K562 (cell line): ENCODE results near the gene TMEM14C. TPM values are rescaled to one million over a fixed set of nuclear protein-coding genes. Genes with fewer than 3 reads are reported as not detected.

Experiments
- DMBX1 ChIP-seq: fragments of 250-450 bp; sonication (Bioruptor Pico); IDR thresholded peaks from 2 replicates; pipeline ENCODE4 v1.8.0; 2022; ENCODE audit warnings: inconsistent platforms, mild to moderate bottlenecking, moderate library complexity, borderline replicate concordance
- FOSL1 ChIP-seq: fragments of 200-800 bp; sonication (Bioruptor generic); conservative IDR thresholded peaks from 2 replicates; pipeline ENCODE4 v1.6.1; 2016; ENCODE audit warnings: missing genetic modification characterization, missing compliant biosample characterization
- NELFE ChIP-seq: IDR thresholded peaks from 2 replicates; pipeline ENCODE4 v1.6.1; 2011; ENCODE audit warnings: mild to moderate bottlenecking; ENCODE audit not compliant: insufficient read depth, insufficient read length
- PYGO2 ChIP-seq: fragments of 450-650 bp; IDR thresholded peaks from 2 replicates; pipeline ENCODE4 v1.6.1; 2016; ENCODE audit warnings: mild to moderate bottlenecking, missing genetic modification characterization, moderate library complexity, missing compliant biosample characterization
- SRF ChIP-seq, 2 experiments: fragments of 250-450, 450-650 bp in 1 of 2; sonication (Bioruptor Pico) in 1 of 2; sonication (generic) in 1 of 2; formaldehyde crosslinking; IDR thresholded peaks; 2 replicates each; pipeline versions ENCODE4 v1.5.0 to v1.5.1; 2020 to 2022; ENCODE audit warnings: mild to moderate bottlenecking in 1 of 2, missing genetic modification reagents in 1 of 2
- TARDBP ChIP-seq: fragments of 450-650 bp; IDR thresholded peaks from 2 replicates; pipeline ENCODE4 v1.6.1; 2016
- ZNF140 ChIP-seq: fragments of 250-450 bp; sonication (Bioruptor Pico); IDR thresholded peaks from 2 replicates; pipeline ENCODE4 v1.8.0; 2021; ENCODE audit warnings: moderate library complexity, mild to moderate bottlenecking, inconsistent platforms
- polyA plus RNA-seq, 8 experiments: library from polyadenylated mRNA; depleted of rRNA in 4 of 8; stranded (reverse) in 5 of 8; unstranded in 3 of 8; fragments of >200 nt; fragmentation: Nextera tagmentation in 2 of 8; fragmentation: Illumina TruSeq in 1 of 8; extraction: Ambion mirVana in 2 of 8; extraction: Trizol in 1 of 8; gene quantifications; 2 replicates each; pipeline versions ENCODE4 v1.2.1 to v1.2.3, GENCODE V29; 2011 to 2014; ENCODE audit warnings: inconsistent platforms in 1 of 8, missing spikeins in 1 of 8
- total RNA-seq, 7 experiments: library from RNA; depleted of rRNA in 6 of 7; stranded (reverse); fragments of >200 nt in 6 of 7; fragmentation: Illumina TruSeq in 2 of 7; extraction: Trizol in 2 of 7; gene quantifications; 2 replicates each; pipeline versions ENCODE4 v1.2.1 to v1.2.3, GENCODE V29; 2011 to 2021; ENCODE audit warnings: low replicate concordance in 1 of 7
- TF ChIP-seq, protein P1 (sequence below): sonication (generic); formaldehyde crosslinking; IDR thresholded peaks from 2 replicates; pipeline ENCODE4 v1.8.1; 2023; ENCODE audit warnings: mild to moderate bottlenecking, missing genetic modification reagents
- TF ChIP-seq, protein P2 (sequence below): IDR thresholded peaks from 3 replicates; pipeline ENCODE4 v1.6.1; 2011; ENCODE audit warnings: borderline replicate concordance, mild to moderate bottlenecking; ENCODE audit not compliant: insufficient read length, insufficient read depth
- TF ChIP-seq, protein P3 (sequence below): fragments of 450-650 bp; IDR thresholded peaks from 2 replicates; pipeline ENCODE4 v1.6.1; 2016; ENCODE audit warnings: mild to moderate bottlenecking, moderate library complexity

The TMEM14C gene
- total and polyA plus RNA-seq, 9 of the 15 experiments (the other 6 are each of a cell fraction or from before 2014, with no cell fraction given) = 151 to 496 (median 263) TPM

DNA sequence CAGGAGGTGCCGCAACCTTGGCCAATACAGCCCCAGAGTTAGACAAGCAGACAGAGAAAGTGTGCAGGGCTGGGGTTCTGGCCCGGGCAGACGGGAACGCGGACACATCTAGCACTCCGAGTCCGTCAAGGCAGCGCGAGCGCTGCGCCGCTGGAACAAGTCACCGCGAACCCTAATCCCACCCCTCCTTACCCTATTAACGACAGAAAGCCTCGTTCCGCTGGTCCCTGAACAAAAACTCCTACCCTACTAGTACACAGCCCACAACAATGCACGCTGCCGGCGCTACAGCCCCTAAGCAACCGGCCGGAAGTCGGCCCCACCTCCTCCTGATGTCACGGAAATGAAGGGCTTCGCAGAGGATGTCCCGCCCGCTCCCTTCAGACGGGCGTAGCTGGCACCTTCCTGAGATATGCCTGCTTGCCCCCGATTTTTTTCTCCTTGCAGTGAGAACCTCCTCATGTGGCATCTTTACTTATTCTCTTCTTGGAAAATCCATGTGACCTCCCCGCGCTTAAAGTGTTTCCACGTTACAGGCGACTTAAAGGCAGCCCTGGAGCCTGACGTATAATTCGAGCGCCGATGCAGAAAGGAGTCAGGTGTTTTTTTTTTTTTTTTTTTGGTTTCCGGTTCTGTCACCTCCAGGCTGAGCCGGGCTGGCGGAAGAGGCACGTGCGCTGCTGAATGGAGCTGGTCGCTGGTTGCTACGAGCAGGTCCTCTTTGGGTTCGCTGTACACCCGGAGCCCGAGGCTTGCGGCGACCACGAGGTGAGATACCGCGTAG lies 28.4 kb upstream of the TMEM14C start, which contains the start of the genes C6orf52 and PAK1IP1 (continued):
- TF ChIP-seq DMBX1 (CRISPR knock-in tag) (0 out of 2 replicates have a peak, but pooled peaks have one; percentile 54), PYGO2 (peak; percentile 59; the same call in 1 of the 2 replicates), TARDBP (peak; percentile 62; the same call in 1 of the 2 replicates), ZNF140 (no peak), NELFE (no peak), FOSL1 (tag) (peak; percentile 78), SRF (CRISPR knock-in tag; IDR thresholded peaks at IDR 0.05) (peak in 1 of 2 experiments; percentile 40; a peak in 2 of 4 replicates)
- TF ChIP-seq, protein P1, sequence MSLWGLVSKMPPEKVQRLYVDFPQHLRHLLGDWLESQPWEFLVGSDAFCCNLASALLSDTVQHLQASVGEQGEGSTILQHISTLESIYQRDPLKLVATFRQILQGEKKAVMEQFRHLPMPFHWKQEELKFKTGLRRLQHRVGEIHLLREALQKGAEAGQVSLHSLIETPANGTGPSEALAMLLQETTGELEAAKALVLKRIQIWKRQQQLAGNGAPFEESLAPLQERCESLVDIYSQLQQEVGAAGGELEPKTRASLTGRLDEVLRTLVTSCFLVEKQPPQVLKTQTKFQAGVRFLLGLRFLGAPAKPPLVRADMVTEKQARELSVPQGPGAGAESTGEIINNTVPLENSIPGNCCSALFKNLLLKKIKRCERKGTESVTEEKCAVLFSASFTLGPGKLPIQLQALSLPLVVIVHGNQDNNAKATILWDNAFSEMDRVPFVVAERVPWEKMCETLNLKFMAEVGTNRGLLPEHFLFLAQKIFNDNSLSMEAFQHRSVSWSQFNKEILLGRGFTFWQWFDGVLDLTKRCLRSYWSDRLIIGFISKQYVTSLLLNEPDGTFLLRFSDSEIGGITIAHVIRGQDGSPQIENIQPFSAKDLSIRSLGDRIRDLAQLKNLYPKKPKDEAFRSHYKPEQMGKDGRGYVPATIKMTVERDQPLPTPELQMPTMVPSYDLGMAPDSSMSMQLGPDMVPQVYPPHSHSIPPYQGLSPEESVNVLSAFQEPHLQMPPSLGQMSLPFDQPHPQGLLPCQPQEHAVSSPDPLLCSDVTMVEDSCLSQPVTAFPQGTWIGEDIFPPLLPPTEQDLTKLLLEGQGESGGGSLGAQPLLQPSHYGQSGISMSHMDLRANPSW = peak; percentile 78; the same call in 1 of the 2 replicates
- TF ChIP-seq, protein P2, sequence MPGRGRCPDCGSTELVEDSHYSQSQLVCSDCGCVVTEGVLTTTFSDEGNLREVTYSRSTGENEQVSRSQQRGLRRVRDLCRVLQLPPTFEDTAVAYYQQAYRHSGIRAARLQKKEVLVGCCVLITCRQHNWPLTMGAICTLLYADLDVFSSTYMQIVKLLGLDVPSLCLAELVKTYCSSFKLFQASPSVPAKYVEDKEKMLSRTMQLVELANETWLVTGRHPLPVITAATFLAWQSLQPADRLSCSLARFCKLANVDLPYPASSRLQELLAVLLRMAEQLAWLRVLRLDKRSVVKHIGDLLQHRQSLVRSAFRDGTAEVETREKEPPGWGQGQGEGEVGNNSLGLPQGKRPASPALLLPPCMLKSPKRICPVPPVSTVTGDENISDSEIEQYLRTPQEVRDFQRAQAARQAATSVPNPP = no peak
- TF ChIP-seq, protein P3, sequence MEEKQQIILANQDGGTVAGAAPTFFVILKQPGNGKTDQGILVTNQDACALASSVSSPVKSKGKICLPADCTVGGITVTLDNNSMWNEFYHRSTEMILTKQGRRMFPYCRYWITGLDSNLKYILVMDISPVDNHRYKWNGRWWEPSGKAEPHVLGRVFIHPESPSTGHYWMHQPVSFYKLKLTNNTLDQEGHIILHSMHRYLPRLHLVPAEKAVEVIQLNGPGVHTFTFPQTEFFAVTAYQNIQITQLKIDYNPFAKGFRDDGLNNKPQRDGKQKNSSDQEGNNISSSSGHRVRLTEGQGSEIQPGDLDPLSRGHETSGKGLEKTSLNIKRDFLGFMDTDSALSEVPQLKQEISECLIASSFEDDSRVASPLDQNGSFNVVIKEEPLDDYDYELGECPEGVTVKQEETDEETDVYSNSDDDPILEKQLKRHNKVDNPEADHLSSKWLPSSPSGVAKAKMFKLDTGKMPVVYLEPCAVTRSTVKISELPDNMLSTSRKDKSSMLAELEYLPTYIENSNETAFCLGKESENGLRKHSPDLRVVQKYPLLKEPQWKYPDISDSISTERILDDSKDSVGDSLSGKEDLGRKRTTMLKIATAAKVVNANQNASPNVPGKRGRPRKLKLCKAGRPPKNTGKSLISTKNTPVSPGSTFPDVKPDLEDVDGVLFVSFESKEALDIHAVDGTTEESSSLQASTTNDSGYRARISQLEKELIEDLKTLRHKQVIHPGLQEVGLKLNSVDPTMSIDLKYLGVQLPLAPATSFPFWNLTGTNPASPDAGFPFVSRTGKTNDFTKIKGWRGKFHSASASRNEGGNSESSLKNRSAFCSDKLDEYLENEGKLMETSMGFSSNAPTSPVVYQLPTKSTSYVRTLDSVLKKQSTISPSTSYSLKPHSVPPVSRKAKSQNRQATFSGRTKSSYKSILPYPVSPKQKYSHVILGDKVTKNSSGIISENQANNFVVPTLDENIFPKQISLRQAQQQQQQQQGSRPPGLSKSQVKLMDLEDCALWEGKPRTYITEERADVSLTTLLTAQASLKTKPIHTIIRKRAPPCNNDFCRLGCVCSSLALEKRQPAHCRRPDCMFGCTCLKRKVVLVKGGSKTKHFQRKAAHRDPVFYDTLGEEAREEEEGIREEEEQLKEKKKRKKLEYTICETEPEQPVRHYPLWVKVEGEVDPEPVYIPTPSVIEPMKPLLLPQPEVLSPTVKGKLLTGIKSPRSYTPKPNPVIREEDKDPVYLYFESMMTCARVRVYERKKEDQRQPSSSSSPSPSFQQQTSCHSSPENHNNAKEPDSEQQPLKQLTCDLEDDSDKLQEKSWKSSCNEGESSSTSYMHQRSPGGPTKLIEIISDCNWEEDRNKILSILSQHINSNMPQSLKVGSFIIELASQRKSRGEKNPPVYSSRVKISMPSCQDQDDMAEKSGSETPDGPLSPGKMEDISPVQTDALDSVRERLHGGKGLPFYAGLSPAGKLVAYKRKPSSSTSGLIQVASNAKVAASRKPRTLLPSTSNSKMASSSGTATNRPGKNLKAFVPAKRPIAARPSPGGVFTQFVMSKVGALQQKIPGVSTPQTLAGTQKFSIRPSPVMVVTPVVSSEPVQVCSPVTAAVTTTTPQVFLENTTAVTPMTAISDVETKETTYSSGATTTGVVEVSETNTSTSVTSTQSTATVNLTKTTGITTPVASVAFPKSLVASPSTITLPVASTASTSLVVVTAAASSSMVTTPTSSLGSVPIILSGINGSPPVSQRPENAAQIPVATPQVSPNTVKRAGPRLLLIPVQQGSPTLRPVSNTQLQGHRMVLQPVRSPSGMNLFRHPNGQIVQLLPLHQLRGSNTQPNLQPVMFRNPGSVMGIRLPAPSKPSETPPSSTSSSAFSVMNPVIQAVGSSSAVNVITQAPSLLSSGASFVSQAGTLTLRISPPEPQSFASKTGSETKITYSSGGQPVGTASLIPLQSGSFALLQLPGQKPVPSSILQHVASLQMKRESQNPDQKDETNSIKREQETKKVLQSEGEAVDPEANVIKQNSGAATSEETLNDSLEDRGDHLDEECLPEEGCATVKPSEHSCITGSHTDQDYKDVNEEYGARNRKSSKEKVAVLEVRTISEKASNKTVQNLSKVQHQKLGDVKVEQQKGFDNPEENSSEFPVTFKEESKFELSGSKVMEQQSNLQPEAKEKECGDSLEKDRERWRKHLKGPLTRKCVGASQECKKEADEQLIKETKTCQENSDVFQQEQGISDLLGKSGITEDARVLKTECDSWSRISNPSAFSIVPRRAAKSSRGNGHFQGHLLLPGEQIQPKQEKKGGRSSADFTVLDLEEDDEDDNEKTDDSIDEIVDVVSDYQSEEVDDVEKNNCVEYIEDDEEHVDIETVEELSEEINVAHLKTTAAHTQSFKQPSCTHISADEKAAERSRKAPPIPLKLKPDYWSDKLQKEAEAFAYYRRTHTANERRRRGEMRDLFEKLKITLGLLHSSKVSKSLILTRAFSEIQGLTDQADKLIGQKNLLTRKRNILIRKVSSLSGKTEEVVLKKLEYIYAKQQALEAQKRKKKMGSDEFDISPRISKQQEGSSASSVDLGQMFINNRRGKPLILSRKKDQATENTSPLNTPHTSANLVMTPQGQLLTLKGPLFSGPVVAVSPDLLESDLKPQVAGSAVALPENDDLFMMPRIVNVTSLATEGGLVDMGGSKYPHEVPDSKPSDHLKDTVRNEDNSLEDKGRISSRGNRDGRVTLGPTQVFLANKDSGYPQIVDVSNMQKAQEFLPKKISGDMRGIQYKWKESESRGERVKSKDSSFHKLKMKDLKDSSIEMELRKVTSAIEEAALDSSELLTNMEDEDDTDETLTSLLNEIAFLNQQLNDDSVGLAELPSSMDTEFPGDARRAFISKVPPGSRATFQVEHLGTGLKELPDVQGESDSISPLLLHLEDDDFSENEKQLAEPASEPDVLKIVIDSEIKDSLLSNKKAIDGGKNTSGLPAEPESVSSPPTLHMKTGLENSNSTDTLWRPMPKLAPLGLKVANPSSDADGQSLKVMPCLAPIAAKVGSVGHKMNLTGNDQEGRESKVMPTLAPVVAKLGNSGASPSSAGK = peak; percentile 69
